ENCODE results near the gene GUCY1A2.

GUCY1A2 gene

GRCh38 chr11:106748059-106748458 is 270.2 kb downstream of the GUCY1A2 start:
- TF ChIP-seq MAX (IDR thresholded peaks at IDR 0.05) (no peak), TCF12 (IDR thresholded peaks at IDR 0.05; ENCODE audit: low read depth) (no peak), REST (IDR thresholded peaks at IDR 0.05; ENCODE audit: low read depth) (no peak), RAD21 (IDR thresholded peaks at IDR 0.05; ENCODE audit: low read depth) (no peak), EP300 (IDR thresholded peaks at IDR 0.05; ENCODE audit: borderline replicate concordance) (no peak), USF1 (IDR thresholded peaks at IDR 0.05) (no peak), CREB1 (IDR thresholded peaks at IDR 0.05; ENCODE audit: low read depth) (no peak), FOXM1 (IDR thresholded peaks at IDR 0.05; ENCODE audit: borderline replicate concordance, low read depth) (no peak), EGR1 (IDR thresholded peaks at IDR 0.05) (no peak), YY1 (IDR thresholded peaks at IDR 0.05; ENCODE audit: low read depth) (no peak), ZBTB7A (IDR thresholded peaks at IDR 0.05; ENCODE audit: low read depth) (no peak), NFIC (IDR thresholded peaks at IDR 0.05) (no peak), TEAD4 (IDR thresholded peaks at IDR 0.05) (no peak), TAF1 (IDR thresholded peaks at IDR 0.05; ENCODE audit: low read depth) (no peak), CEBPB (IDR thresholded peaks at IDR 0.05) (no peak)

GRCh38 chr11:106745941-106746340 is 272.3 kb downstream of the GUCY1A2 start:
- TF ChIP-seq NFIC (IDR thresholded peaks at IDR 0.05) (no peak), ZBTB7A (IDR thresholded peaks at IDR 0.05; ENCODE audit: low read depth) (no peak), TCF12 (IDR thresholded peaks at IDR 0.05; ENCODE audit: low read depth) (no peak), EGR1 (IDR thresholded peaks at IDR 0.05) (no peak), USF1 (IDR thresholded peaks at IDR 0.05) (no peak), EP300 (IDR thresholded peaks at IDR 0.05; ENCODE audit: borderline replicate concordance) (no peak), CREB1 (IDR thresholded peaks at IDR 0.05; ENCODE audit: low read depth) (no peak), MAX (IDR thresholded peaks at IDR 0.05) (no peak), FOXM1 (IDR thresholded peaks at IDR 0.05; ENCODE audit: borderline replicate concordance, low read depth) (no peak), RAD21 (IDR thresholded peaks at IDR 0.05; ENCODE audit: low read depth) (no peak), REST (IDR thresholded peaks at IDR 0.05; ENCODE audit: low read depth) (no peak), CEBPB (IDR thresholded peaks at IDR 0.05) (no peak), TEAD4 (IDR thresholded peaks at IDR 0.05) (no peak), TAF1 (IDR thresholded peaks at IDR 0.05; ENCODE audit: low read depth) (no peak), YY1 (IDR thresholded peaks at IDR 0.05; ENCODE audit: low read depth) (no peak)

GRCh38 chr11:106733635-106734034 is 284.6 kb downstream of the GUCY1A2 start:
- TF ChIP-seq TAF1 (IDR thresholded peaks at IDR 0.05; ENCODE audit: low read depth) (no peak), CREB1 (IDR thresholded peaks at IDR 0.05; ENCODE audit: low read depth) (no peak), EGR1 (IDR thresholded peaks at IDR 0.05) (no peak), USF1 (IDR thresholded peaks at IDR 0.05) (no peak), TCF12 (IDR thresholded peaks at IDR 0.05; ENCODE audit: low read depth) (no peak), ZBTB7A (IDR thresholded peaks at IDR 0.05; ENCODE audit: low read depth) (no peak), YY1 (IDR thresholded peaks at IDR 0.05; ENCODE audit: low read depth) (no peak), TEAD4 (IDR thresholded peaks at IDR 0.05) (no peak), EP300 (IDR thresholded peaks at IDR 0.05; ENCODE audit: borderline replicate concordance) (no peak), MAX (IDR thresholded peaks at IDR 0.05) (no peak), FOXM1 (IDR thresholded peaks at IDR 0.05; ENCODE audit: borderline replicate concordance, low read depth) (no peak), RAD21 (IDR thresholded peaks at IDR 0.05; ENCODE audit: low read depth) (no peak), REST (IDR thresholded peaks at IDR 0.05; ENCODE audit: low read depth) (no peak), CEBPB (IDR thresholded peaks at IDR 0.05) (no peak)

All from Ishikawa (cell line).